Hematopoietic multipotent progenitor cell treated with erythropoietin and hydrocortisone succinate and interleukin-3 and kit ligand, for 8 days (in vitro differentiated cells): ENCODE results near the gene STK10.

Experiments used
- DNase-seq: peaks from one replicate; pipeline ENCODE4 v3.0.0-alpha.2; 2015

Gene STK10

GRCh38 chr5:172004824-172005237 is 183.2 kb downstream of the STK10 start:
- DNase-seq: peak; percentile 39

- DNase-seq: peak; percentile 14
Measured at GRCh38 chr5:172003746-172004145, 184.3 kb downstream of the STK10 start.

- peak; percentile 16 for DNase-seq
Measured at GRCh38 chr5:172002840-172003512, 185.0 kb downstream of the STK10 start.

- DNase-seq: peak; percentile 62
Measured at GRCh38 chr5:172002310-172002709, 185.7 kb downstream of the STK10 start.

- no peak for DNase-seq
Measured at GRCh38 chr5:171999877-172000276, 188.1 kb downstream of the STK10 start.

GRCh38 chr5:171999100-171999499 is 188.9 kb downstream of the STK10 start:
- DNase-seq: no peak

GRCh38 chr5:171997011-171997410 is 191.0 kb downstream of the STK10 start:
- DNase-seq: no peak

- no peak for DNase-seq
Measured at GRCh38 chr5:171992813-171993212, 195.2 kb downstream of the STK10 start.

- no peak for DNase-seq
Measured at GRCh38 chr5:171992305-171992704, 195.7 kb downstream of the STK10 start.
